SH-SY5Y (cell line): ENCODE data around the gene MYPN.

Experiments
- GATA2 ChIP-seq: IDR thresholded peaks from 2 replicates; pipeline ENCODE4 v1.6.1; 2011; ENCODE audit warnings: mild to moderate bottlenecking, low read depth, low read length
- GATA3 ChIP-seq: IDR thresholded peaks from 2 replicates; pipeline ENCODE4 v1.6.1; 2011; ENCODE audit warnings: low read depth, mild to moderate bottlenecking, low read length, moderate library complexity

GRCh38 chr10:68151453-68151852 lies 42.2 kb downstream of the MYPN start:
- TF ChIP-seq GATA2 (no peak), GATA3 (no peak)
